ENCODE results near the gene KIT. TPM values are rescaled to one million over a fixed set of nuclear protein-coding genes. Genes with fewer than 3 reads are reported as not detected.

The KIT gene
- total and polyA plus RNA-seq, 2 donors (not counting 1 experiment from before 2014, with no cell fraction given), result 0.01 TPM; not detected in 1

GRCh38 chr4:54660591-54660990 lies 2.8 kb downstream of the KIT start:
- Histone ChIP-seq H3K27me3 (replicated peaks in 1 of 4; ENCODE audit: control extremely low read depth in 1 of 4, control insufficient read depth in 3 of 4, insufficient read depth in 4 of 4, low read length in 3 of 4) (peaks cover 0 to 80% (median 50%) of the 10 kb centered on the region in 4 experiments), H3K4me2 (replicated peaks; ENCODE audit: low read depth, low read length, poor library complexity, severe bottlenecking) (no peak overlapping the region), H4K20me1 (ENCODE audit: control insufficient read depth, insufficient read depth, low read length, poor library complexity, severe bottlenecking) (no peaks in the 10 kb centered on the region), H3K36me3 (replicated peaks in 1 of 2; ENCODE audit: control extremely low read depth in 1 of 2, control insufficient read depth in 1 of 2, extremely low read depth in 1 of 2, insufficient read depth in 2 of 2, low read length in 1 of 2) (no peaks in the 10 kb centered on the region), H3K9ac (ENCODE audit: low read length) (no peak overlapping the region), H2AFZ (ENCODE audit: insufficient read depth, low read depth, low read length, poor library complexity, severe bottlenecking) (no peak overlapping the region), H3K9me3 (ENCODE audit: control extremely low read depth in 1 of 3, control insufficient read depth in 2 of 3, insufficient read depth in 1 of 3, low read length in 2 of 3) (peaks cover 0 to 6% (median 1%) of the 10 kb centered on the region in 3 donors), H3K4me3 (ENCODE audit: control extremely low read depth in 1 of 5, extremely low read depth in 1 of 5, insufficient read depth in 1 of 5, low read depth in 2 of 5, low read length in 4 of 5) (no peak overlapping the region), H3K4me1 (ENCODE audit: control insufficient read depth in 2 of 2, insufficient read depth in 2 of 2, low read length in 2 of 2) (peaks cover 31% of the 10 kb centered on the region in 2 donors), H3K79me2 (ENCODE audit: control insufficient read depth, insufficient read depth, low read length) (no peaks in the 10 kb centered on the region), H3K27ac (ENCODE audit: low read length in 2 of 2) (no peak overlapping the region)
- WGBS (ENCODE audit: insufficient coverage), result 100% methylated on average over 1 of the region's 2 CpGs
- Mint-ChIP-seq H3K4me3 (peak overlapping the region; percentile 20), H3K27ac (no peak overlapping the region), H3K9me3 (ENCODE audit: insufficient read depth) (no peaks in the 10 kb centered on the region), H3K27me3 (peaks cover 60% of the 10 kb centered on the region), H3K4me1 (peaks cover 25% of the 10 kb centered on the region)
- DNase-seq (no peak), ATAC-seq (ENCODE audit: low read depth) (no peak)
- POLR2A ChIA-PET, result no interaction called here
- intact Hi-C loops (cut with micrococcal nuclease), result no loop called here
- TF ChIP-seq EZH2 (IDR thresholded peaks at IDR 0.05; ENCODE audit: borderline replicate concordance, insufficient read depth, low read depth, low read length, poor library complexity, severe bottlenecking), result no peak
- no peak for TF ChIP-seq CTCF (IDR thresholded peaks at IDR 0.05)
- CTCF ChIA-PET, result no interaction called here

- H3K27ac ChIP-seq (ENCODE audit: low read length in 2 of 2), result no peak overlapping the region
- intact Hi-C loops (cut with micrococcal nuclease), result no loop called here
- H3K4me1 ChIP-seq (ENCODE audit: control insufficient read depth in 2 of 2, insufficient read depth in 2 of 2, low read length in 2 of 2), result peaks cover 31% of the 10 kb centered on the region in 2 donors
- H3K9ac ChIP-seq (ENCODE audit: low read length), result no peak overlapping the region
- DNase-seq (no peak), ATAC-seq (ENCODE audit: low read depth) (no peak)
- no peaks in the 10 kb centered on the region for H3K79me2 ChIP-seq (ENCODE audit: control insufficient read depth, insufficient read depth, low read length)
- Mint-ChIP-seq H3K27ac (no peak overlapping the region), H3K9me3 (ENCODE audit: insufficient read depth) (no peaks in the 10 kb centered on the region), H3K27me3 (peaks cover 60% of the 10 kb centered on the region), H3K4me3 (no peak overlapping the region), H3K4me1 (peaks cover 25% of the 10 kb centered on the region)
- no peak overlapping the region for H3K4me3 ChIP-seq (ENCODE audit: control extremely low read depth in 1 of 5, extremely low read depth in 1 of 5, insufficient read depth in 1 of 5, low read depth in 2 of 5, low read length in 4 of 5)
- no peaks in the 10 kb centered on the region for H4K20me1 ChIP-seq (ENCODE audit: control insufficient read depth, insufficient read depth, low read length, poor library complexity, severe bottlenecking)
- no peaks in the 10 kb centered on the region for H3K36me3 ChIP-seq (replicated peaks in 1 of 2; ENCODE audit: control extremely low read depth in 1 of 2, control insufficient read depth in 1 of 2, extremely low read depth in 1 of 2, insufficient read depth in 2 of 2, low read length in 1 of 2)
- ChIA-PET POLR2A (no interaction called here), CTCF (no interaction called here)
- TF ChIP-seq EZH2 (IDR thresholded peaks at IDR 0.05; ENCODE audit: borderline replicate concordance, insufficient read depth, low read depth, low read length, poor library complexity, severe bottlenecking), result no peak
- TF ChIP-seq CTCF (IDR thresholded peaks at IDR 0.05), result no peak
- WGBS (ENCODE audit: insufficient coverage), result 38% methylated on average over 5 of the region's 5 CpGs
- peaks cover 0 to 6% (median 1%) of the 10 kb centered on the region in 3 donors for H3K9me3 ChIP-seq (ENCODE audit: control extremely low read depth in 1 of 3, control insufficient read depth in 2 of 3, insufficient read depth in 1 of 3, low read length in 2 of 3)
- no peak overlapping the region for H2AFZ ChIP-seq (ENCODE audit: insufficient read depth, low read depth, low read length, poor library complexity, severe bottlenecking)
- peaks cover 0 to 74% (median 48%) of the 10 kb centered on the region in 4 experiments for H3K27me3 ChIP-seq (replicated peaks in 1 of 4; ENCODE audit: control extremely low read depth in 1 of 4, control insufficient read depth in 3 of 4, insufficient read depth in 4 of 4, low read length in 3 of 4)
- H3K4me2 ChIP-seq (replicated peaks; ENCODE audit: low read depth, low read length, poor library complexity, severe bottlenecking), result no peak overlapping the region
Measured at GRCh38 chr4:54661169-54661568, 3.4 kb downstream of the KIT start.
